ENCODE results near the gene ZMYM4.

The ZMYM4 gene

DNA sequence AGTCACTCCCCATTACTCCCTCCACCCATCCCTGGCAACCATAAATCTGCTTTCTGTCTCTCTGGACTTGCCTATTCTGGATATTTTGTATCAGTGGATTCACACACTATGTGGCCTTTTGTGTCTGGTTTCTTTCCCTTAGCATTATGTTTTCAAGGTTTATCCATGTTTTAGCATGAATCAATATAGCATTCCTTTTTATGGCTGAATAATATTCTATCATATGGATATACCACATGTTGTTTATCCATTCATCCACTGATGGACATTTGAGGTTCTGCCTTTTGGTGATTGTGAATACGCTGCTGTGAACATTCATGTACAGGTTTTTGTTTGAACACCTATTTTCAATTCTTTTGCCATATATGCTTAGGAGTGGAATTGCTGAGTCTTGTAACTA is 140.4 kb downstream of the ZMYM4 start:
- DNase-seq, result no peak

DNA sequence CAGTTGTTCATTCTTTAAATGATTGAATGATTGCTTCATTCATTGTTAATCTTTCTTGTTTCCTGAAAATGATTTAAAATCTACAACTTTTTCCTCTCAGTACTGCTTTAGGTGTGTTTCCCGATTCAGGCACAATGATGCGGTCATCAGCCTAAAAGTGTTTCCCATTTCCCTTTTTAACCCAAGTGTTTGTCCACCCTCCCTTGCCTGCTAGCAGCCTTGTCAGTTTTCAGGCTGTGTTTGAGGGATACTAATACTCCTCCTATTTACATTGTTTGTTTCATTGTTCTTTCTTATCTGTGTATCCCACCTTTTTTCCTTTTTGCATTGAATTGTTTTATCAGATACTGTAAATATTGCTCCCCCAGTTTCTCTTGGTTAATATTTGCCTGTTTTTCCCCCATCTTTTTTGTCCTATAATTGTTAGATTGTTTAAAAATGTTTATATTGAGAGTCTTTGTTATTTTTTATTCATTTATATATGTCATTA is 157.6 kb downstream of the ZMYM4 start:
- DNase-seq, result no peak

DNA sequence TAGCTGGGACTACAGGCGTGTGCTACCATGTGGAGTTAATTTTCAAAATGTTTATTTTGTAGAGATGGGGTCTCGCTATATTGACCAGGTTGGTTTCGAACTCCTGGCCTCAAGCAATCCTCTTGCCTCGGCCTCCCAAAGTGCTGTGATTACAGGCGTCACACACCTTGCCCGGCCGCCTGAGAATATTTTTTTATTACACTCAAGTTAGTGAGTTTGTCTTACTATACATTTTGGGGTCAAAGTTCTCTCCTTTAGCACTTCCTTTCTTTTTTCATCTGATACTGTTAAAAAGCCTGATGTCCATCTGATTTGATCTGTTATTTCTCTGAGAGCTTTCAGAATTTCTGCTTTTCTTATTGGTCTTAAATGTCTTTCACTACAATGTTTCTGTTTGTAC is 159.9 kb downstream of the ZMYM4 start:
- no peak for DNase-seq

DNA sequence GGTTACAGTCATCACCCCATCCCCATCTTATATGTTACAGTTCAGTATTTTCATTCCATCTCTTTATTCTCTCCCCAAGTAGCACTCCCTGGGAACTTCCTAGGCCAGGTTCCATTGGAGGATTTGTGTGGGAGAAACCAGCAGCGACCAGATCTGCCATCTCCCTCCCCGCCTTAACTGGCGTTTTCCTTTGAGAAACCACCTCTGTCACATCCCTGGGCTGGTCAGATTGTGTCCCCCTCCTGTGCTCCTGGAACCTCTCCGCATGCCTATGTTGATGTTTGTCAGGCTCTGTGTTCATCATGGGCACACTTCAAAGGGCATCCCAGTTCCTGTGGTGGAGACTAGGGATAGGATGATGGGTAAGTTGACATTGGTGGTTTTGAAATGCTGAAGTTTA is 162.3 kb downstream of the ZMYM4 start:
- DNase-seq, result no peak

DNA sequence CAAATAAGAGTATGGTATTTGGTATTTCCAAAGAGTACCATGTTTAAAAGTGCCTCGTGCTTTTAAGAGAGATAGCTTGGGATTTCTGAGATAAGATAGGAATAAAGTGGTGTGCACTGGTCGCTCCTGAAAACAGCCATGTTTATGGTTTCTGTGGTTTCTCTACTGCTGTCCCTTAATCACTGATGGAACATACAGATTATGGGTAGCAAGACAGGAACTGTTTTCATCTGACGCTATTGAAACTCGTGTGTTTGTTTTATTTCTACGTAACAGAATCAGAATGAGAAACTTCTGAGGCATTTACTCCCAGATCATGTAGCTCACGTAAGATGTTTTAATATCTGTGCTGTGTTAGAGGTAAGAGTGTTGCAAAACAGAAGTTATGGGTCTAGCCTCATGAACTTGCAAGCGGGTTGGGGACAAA is 162.7 kb downstream of the ZMYM4 start:
- DNase-seq, result no peak

DNA sequence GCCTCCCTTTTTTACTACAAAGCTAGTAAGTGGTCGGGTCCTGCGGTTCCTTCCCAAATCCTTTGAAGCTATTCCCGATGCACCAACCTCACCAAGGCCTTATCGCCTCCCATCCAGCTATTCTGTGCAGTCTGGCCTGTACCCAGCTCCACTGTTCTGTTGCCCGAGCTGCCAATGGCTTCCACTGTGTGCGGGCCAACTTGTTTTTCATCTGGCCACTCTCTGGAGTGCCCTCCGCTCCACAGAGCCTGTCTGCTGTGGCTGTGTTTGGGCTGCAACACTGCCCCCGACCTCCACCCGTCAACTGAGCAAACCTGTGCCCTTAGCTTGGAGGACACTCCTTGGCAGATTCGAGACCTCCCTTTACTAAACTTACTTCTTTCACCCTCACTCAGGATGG is 163.7 kb downstream of the ZMYM4 start:
- no peak for DNase-seq

DNA sequence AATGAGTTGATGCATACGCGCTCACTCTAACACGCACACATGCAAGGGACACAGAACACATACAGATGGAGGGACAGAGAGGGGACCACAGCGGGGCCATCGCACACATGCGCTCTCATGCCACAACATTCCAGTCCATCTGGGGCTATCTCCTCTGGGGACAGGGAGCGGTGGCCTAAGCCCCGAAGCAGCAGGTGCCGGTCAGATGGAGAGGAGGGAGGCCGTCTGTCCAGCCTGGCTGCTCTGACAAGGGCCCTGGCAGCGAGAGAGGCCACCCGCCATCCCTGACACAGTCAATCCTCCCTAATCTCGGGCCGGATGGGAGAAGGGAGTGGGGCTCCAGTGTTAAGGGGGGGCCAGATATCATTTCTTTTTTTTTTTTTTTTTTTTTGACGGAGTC is 165.2 kb downstream of the ZMYM4 start:
- no peak for DNase-seq

DNA sequence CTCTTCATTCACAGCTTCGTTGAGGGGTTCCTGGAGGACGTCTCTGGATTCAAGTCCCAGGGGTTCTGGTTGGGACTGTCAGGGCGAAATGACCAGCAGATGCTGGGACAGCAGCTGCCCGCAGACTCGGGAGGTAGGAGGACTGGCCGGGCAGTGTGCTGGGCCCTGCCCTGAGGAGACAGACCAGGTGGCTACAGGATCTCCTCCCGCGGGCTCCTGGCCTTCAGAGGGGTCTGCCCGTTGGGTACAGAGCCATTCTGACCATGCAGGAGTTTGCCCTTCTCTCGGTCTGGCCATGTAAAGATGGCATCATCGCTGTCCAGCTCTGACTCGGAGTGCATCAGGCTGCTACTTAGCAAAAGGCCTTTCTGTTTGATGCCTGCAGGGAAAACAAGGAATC is 166.2 kb downstream of the ZMYM4 start:
- DNase-seq, result no peak

DNA sequence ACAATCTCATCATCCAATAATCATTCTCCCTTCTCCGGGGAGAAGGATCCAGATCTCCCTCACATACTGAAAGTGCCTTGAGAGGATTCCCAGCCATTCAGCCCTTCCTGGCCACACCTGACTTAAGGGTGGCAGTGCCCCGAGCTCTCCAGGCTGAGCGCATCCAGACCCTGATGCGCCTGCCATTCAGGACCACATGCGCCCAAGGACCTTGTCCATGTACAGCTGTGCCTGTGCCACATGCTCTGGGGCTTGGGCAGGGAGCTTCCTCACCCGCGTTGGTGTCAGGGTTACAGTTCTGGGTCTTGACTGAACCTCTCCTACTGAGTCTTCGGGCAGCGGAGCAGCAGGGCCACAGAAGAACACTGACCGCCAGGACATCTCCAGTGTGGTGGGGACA is 167.6 kb downstream of the ZMYM4 start:
- no peak for DNase-seq

DNA sequence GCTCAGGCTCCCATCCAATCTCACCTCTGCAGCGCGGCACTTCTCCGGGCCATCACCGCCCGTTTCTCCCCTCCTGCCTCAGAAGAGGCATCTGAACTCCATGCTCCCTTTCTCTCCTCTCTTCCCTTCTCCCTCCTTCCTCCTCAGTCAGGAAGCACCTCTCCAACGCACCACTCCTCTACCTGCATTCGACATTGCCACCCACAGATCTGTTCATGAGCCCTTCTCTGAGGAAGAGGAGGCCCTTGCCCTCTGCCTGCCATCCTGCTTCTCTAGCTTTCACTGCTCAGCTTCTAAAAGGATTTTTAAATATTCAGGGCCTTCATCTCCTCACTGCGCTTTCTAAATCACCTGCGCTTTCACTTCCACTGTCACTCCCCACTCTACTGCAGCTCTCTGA is 168.7 kb downstream of the ZMYM4 start:
- DNase-seq, result no peak

DNA sequence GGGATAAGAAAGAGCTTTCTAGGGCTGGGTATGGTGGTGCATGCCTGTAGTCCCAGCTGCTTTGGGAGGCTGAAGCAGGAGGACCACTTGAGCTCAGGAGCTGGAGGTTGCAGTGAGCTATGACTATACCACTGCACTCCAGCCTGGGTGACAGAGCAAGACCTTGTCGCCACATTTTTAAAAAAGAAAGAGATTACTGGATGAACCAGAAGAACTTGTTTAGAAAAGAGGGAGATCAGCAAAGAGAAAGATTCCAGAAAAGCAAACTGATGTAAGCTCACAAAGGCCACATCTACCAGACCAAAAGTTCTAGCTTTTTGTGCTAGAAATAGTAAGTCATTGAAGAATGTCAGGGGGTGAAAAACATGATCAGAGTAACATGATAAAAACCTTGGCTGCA is 171.1 kb downstream of the ZMYM4 start:
- no peak for DNase-seq

DNA sequence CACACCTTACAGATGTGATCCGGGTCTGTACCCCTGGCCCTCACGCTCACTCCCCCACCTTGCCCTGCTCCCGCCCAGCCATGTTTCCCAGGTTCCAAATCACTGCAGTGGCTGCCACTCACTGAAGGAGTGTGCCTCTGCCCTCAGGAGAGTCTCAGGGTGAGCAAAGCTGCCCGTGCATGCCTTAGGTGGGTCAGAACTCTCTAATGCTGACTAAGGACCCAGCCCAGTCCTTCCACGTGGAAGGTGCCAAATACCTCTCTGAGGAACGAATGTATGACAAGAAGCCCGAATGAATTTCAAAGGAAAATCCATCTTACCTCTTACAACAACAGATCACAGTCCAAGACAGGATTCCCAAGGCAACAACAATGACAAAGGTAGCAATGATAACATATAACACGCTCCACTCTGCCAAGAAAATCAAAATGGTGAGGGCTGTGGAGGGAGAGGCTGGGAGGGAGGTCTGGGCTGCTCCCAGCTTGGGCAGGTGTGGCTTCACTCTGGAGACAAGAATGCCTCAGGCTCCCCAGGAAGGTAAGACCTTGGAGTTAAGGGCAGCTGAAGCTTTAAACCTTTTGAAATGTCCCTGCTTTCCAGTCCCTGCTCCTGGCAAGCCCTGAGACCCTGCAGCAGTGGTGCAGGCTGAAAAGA is 173.5 kb downstream of the ZMYM4 start:
- no peak for DNase-seq

DNA sequence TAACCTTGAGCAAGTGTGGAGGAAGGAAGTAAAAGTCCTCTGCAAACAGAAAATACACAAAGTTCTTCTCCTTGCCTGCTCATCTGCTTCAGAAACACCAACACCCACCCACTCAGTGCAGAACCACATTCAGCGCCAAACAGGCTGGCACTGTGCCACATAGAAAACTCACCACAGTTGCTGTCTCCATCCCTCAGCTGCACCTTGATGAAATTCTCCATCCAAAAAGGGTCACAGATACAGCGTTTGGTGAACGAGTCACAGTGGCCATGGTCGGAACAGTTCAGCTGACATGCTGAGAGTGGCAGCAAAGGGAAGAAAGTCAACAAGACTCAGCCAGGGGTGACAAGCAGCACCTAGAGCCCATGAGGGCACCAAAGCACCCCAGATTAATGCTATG is 174.2 kb downstream of the ZMYM4 start:
- DNase-seq, result no peak

DNA sequence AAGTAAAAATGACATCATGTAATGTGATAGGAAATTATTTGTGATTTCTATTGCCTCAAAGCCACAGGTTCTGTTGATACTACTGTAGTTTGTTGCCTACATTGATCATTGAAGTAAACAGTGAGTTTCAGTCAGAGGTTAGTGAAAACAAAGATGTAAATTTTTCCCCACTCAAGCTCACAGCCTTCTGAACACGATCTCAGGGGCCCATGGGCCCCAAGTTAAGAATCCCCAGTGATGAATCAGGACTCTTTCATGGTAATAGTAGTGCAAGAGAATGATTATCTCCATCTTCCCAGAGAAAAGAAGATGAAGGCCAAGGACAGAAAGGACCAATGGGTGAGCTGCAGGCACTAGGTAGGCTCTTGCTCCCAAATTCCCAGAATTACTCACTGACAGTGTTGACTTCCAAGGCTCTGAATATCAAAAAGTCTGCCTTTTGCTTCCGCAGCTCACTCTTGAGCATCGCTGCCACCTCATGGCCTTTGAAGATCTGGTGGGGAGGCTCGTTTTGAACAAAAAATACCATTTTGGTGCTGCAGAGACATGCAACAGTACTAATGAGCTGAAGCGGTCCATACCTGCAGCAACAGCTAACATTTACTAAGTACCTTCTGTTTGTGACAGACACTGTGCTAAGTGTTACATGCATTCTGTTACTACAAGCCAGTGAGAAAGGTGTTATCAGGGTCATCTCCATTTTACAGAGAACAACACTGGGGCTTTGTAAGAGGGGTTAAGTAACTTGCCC is 175.4 kb downstream of the ZMYM4 start:
- DNase-seq, result no peak

DNA sequence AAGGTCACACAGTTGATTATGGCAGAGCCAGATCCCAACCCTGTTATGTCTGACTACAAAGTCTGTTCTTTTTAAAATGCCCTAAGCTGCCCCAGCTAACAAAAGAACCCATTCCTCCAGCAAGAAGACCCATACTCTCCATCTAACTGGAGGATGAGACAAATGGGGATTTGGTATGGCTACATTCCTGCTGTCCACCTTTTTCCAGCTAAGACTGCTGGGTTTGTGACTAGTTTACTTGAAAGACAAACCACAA is 175.9 kb downstream of the ZMYM4 start:
- no peak for DNase-seq

DNA sequence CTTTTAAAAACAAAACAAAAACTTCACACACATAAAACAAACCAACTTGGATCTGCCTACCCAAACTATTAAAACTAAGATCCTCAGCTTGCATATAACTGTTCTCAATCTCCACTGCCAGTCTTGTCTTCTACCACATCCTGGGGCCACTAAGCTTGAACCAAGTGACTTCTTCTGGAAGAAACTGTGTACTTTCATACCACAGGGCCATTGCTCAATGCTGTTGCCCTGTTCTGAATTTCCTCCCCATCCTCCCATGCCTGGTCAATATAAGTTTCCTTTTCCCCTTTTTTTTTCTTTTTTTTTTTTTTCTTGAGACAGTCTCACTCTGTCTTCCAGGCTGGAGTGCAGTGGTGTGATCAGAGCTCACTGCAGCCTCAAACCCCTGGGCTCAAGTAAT is 178.8 kb downstream of the ZMYM4 start:
- DNase-seq, result no peak

DNA sequence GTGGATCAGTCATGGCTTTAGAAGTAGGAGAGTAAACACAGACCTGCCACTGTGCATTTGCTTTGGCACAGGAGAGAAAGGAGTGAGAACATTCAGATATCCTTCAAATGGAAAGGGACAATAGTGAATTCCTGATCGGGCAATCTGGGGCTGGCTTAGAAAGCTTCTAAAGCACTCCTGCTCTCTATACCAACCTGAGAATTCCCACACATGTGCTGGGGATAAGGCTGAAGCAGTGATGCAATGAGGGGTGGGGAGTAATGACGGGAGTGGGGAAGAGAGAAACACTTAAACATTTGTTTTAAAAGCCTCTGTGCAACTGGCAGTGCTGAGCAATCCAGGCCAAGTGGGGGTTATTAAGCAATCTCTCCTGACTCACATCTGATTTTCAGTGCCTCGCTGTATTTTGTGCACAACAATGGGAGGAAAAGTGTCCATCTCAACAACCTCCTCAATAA is 179.9 kb downstream of the ZMYM4 start:
- DNase-seq, result no peak

DNA sequence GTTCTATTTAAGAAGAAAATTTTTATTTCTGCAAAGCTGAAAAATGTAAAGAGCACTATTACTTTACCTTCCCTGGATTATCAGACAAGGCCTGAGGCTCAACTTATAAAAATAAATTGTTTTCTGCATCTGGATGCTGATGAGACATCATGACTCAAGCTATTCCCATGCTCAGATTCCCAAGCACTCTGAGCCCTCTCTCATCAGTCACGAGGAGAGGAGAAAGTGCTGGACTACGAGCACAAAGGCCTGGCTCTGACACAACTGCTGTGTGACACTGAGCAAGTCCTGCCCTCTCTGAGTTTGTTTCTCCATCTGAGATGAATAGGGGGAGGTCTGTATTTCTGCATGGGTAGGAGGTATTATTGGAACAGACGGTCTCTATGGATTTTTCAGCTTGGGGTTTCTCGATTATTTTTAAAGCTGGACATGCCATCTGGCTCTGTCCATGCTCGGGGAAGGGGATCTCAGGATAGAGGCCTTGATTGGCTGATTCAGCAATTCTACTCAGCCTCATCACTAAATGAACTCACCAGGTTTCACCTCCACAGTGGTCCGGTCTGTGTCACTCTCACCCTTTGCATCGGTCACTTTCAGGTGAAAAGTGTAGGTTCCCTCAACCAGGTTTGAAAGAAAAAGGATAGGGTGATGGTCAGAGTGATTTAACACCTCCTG is 181.0 kb downstream of the ZMYM4 start:
- no peak for DNase-seq

DNA sequence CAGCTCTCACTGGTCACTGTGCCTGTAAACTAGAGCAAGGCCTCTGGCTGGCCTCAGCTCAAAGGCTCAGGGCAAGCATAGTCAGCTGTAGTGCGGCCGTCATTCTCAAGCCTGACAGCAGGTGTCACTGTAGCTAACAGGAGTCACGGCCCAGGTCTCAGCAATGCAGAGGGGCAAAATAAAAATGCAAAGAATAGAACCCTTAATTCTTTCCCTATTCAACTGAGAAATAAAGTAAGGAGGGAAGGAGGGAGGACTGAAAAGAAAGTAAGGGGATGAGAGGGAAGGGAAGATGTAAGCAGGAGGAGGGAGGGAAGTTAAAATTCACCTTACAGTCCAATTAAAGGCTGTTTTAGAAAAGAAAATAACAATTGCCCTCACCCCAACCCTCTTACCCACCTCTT is 182.6 kb downstream of the ZMYM4 start:
- DNase-seq, result peak; percentile 67

DNA sequence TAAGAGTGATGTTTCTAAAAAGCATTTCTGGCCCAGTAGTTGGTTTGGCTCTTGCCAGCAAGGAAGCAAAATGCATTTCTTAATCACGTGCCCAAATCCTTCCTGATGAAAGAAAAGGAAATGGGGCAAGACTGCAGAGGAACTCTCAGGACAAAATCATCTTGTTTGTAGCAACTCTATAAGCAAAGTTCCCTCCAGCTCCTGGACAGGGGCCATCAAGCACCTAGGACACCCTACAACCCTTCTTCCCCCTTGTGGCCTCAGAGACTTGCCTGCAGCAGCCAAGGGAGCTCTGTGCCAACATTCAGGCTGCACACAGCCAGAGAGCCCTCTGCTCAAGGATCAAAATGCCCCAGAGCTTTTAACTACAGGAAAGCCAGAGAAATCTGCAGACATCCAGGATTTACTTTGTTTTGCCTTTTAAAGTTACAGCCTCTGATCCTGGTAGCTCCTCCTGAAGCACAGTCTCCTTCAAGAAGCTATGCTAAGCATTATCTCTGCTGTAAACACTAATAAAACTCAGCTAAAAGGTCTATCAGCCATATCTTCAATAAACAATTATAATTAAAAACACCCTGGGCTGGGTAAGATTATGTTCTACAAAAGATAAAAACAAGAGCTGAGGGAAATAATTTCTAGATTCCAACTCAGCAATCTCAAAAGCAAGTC is 183.7 kb downstream of the ZMYM4 start:
- no peak for DNase-seq

DNA sequence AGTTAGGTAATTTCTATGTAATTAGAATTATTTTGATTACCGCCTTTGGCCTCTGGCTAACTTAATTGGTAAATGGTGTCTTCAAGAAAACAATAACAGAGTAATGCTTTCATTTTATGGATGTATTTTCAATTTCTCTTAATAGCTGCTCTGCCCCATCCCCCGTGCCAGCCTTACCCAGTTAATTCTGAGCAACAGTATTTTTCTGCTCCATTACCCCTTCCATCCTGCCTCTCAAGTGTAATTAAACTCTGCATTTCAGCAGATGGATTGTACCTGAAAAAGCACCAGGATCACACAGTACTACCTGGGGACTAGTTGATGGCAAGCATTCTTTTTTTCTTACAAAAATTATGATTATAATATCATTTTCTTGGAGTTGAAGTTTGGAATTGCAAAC is 184.5 kb downstream of the ZMYM4 start:
- no peak for DNase-seq

DNA sequence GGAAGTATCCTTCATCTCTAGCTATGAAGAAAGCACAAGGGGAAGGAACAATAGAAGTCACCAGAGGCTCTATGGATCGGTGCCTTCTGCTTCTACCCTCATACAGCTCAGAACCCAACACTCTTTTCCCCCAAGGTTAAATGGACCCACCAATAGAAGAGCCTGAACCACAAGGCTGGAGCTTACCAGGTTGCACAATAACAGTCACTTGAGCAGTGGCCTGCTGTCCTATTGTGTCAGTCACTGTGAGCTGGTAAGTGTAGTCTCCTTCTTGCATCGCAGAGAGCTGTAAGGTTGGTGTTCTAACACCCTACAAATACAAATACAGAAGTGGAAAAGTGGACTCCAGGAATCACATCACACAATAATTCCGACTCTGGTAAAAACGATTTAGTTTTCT is 185.7 kb downstream of the ZMYM4 start:
- DNase-seq, result no peak

DNA sequence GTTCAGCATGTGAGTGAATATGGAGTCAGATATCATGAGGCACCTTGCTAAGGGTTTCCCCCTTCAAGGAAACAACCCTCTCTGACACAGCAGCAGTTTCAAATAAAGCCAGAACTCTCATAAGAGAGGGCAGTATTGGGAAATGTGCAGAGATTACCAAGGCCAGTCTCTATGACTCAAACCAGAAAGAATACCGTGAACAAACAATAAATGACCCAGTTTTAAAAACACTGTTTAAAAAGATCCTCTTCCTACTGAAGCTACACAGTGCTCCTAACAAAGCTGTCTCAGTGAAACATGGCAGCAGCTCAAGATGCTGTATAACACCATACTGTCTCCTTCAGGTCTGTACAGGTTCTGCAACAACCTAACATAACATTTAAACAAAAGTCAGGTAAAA is 186.1 kb downstream of the ZMYM4 start:
- no peak for DNase-seq

DNA sequence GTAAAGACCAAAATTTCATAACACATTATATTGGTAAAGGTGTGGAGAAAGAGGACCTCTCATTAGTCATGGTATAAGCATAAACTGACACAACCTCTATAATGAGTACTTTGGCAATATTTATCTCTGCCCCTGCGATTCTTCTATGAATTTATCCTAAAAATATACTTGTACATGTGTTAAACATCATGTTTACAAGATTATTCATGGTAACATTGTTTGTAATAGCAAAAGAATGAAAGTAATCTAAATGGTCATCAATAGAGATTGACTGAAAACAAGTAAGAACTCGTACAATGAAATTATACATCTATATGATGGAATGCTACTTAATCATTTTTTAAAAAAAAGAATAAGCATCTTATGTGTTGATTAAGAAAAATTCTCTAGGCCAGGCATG is 192.3 kb downstream of the ZMYM4 start:
- no peak for DNase-seq
